VCaP (cell line): ENCODE data around the gene CUL3.

Source experiments
- H3K27ac ChIP-seq: fragments of 450-650 bp; 2 replicates; pipeline ENCODE4 v1.5.1; 2017
- CTCF ChIP-seq: fragments of 450-650 bp; conservative IDR thresholded peaks from 2 replicates; pipeline ENCODE4 v1.5.1; 2017; ENCODE audit warnings: mild to moderate bottlenecking, moderate library complexity

CUL3 gene

DNA sequence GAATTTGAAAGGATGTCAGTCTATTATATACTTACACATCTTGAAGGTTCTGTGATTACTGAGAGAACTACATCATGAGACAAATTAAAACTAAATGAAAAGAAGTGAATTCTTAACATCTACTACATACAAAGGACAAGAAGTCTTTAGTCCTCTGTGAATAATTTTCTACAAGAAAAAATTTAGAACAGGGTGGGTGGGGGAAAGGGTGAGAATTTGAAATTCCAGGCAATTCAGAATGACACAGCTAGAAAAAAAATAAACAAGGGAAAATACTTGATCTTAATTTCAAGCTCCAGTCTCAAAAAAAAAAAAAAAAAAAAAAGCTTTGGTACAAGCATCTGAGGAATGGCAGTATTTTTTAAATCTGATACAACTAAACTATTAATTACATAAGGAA, 15.5 kb downstream of the CUL3 start:
- no peak for TF ChIP-seq CTCF
- no peak overlapping the region for H3K27ac ChIP-seq

DNA sequence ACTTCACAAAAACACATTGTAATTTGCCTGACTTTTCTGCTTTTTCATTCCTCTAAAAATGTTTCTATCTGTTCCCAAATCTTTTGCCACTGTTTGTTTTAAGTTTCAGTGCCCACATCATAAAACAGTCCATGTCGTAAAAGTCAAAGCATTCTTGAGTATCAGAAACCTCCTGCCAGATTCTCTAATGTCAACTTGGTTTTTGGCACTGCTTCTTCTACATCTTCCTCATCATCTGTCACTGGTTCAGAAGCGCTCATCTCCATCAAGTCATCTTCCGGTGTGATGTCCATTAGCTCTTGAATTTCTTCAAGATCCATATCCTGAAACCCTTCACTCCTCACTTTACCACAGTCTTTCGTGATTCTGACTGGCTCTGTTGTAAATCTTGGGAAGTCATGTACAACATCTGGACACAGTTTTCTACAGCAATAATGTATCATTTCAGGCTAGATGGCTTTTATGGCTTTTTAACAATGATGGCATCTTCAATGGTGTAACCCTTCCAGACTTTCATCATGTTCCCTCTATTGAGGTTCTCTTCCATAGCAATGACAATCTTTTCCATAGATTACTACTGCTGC, 19.6 kb downstream of the CUL3 start:
- no peak overlapping the region for H3K27ac ChIP-seq
- no peak for TF ChIP-seq CTCF

DNA sequence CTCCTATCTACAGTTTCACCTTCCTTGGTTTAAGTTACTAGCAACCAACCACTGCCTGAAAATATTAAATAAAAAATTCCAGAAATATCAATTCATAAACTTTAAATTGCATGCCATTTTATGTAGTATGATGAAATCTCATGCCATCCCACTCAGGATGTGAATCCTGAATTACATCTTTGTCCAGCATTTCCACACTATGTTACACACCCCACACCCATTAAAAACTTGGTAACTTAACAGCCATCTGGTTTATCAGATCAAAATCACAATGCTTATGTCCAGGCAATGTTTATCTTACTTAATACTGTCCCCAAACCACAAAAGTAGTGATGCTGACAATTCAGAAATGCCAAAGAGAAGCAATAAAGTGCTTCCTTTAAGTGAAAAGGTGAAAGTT, 21.6 kb downstream of the CUL3 start:
- TF ChIP-seq CTCF: no peak
- H3K27ac ChIP-seq: no peak overlapping the region

GRCh38 chr2:224562831-224563230, 22.3 kb downstream of the CUL3 start:
- H3K27ac ChIP-seq: no peak overlapping the region

GRCh38 chr2:224561234-224562005, 23.7 kb downstream of the CUL3 start:
- H3K27ac ChIP-seq: no peak overlapping the region
- TF ChIP-seq CTCF: no peak

More at GRCh38 chr2:224562831-224563230, 22.3 kb downstream of the CUL3 start:
- no peak for TF ChIP-seq CTCF

- no peak for TF ChIP-seq CTCF
Observed at GRCh38 chr2:224560549-224560948, 24.6 kb downstream of the CUL3 start.

GRCh38 chr2:224557610-224558009, 27.6 kb downstream of the CUL3 start:
- no peak for TF ChIP-seq CTCF
- H3K27ac ChIP-seq: no peak overlapping the region

More at GRCh38 chr2:224560549-224560948, 24.6 kb downstream of the CUL3 start:
- H3K27ac ChIP-seq: no peak overlapping the region
